ENCODE measurements around the gene SH3D19.

SH3D19 gene

GRCh38 chr4:151193414-151193813 is 132.0 kb downstream of the SH3D19 start:
- no peak for DNase-seq

- no peak for DNase-seq
Measured at GRCh38 chr4:151192556-151193235, 132.7 kb downstream of the SH3D19 start.

- DNase-seq: peak in 1 of 3 experiments; percentile 23
Measured at GRCh38 chr4:151184523-151185458, 140.6 kb downstream of the SH3D19 start.

DNA sequence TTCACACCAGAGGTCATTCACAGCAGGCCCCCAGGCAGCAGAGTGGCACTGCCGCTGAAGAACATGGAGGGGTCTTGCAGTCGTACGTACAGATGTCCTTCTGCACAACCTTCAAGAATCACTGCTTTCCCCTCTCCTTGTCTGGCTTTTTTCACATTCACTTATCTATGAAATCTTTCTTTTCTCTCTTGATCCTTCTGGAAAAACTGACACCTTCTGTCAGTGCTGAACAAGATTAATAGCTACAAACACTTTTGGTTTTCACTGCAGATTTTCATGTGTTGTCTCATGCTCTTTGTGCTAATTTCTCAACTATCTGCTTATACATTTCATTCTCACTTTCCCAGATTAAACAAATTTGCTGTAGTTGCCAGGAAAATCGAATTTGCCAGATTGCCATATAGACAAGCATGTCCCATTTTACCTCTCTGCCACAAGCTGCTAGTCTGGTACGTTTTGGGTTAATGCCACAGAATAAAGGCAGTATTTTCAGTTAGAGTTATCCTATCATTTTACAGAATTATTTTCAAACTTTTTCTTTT is 142.9 kb downstream of the SH3D19 start:
- no peak for DNase-seq

- DNase-seq: no peak
Measured at GRCh38 chr4:151176685-151177084, 148.7 kb downstream of the SH3D19 start.

DNA sequence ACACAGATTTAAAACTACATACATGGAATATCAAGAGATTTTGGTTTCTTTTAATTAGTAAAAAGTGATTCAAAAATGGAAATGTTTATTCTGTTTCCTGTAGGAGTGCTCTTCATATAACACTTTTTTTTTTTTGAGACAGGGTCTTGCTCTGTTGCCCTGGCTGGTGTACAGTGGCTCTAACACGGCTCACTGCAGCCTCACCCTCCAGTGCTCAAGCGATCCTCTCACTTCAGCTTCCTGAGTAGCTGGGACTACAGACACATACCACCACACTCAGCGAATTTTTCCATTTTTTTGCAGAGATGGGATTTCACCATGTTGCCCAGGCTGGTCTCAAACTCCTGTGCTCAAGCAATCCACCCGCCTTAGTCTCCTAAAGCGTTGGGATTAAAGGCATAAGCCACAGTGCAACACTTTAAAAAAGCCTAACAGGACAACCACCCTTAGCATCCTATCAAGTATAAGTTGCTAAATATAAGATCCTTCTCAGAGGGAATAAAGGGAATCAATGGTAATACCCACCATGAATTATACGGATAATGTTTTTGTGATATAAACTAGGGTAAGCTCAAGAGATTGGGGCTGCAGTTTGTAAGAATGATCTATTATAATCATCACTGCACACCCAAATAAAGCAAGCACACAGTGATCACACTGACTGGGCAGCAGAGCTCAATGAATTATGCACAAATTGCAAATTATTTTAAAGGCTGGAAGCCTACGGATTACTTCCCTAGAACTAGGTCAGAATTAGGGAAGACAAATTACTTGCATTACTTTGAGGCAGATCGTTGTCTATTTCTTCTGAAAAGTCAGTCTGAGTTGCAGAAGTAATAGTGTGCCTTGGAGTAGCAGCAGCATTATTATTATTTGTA is 149.4 kb downstream of the SH3D19 start:
- DNase-seq: no peak

GRCh38 chr4:151175233-151175632 is 150.2 kb downstream of the SH3D19 start:
- peak in 1 of 3 experiments; percentile 6 for DNase-seq

GRCh38 chr4:151174784-151175183 is 150.6 kb downstream of the SH3D19 start:
- DNase-seq: no peak

- no peak for DNase-seq
Measured at GRCh38 chr4:151173871-151174270, 151.5 kb downstream of the SH3D19 start.

DNA sequence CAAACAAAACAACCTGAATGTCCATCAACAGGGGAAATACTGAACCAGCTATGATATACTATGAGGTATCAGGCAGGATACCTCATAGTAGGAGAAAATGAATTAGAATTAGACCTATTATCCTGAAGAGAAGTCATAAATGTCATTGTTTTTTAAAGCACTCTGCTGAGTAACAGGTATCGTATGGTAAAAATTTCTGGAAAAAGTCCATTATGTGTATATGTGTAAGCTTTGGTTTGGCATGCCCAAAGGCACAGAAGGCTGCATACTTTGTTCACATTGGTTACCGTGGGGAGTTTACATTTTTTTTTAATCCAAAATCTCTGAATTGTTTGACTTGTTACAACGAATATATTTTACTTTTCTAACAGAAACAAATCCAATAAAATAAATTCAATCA is 155.5 kb downstream of the SH3D19 start:
- peak in 1 of 3 experiments; percentile 36 for DNase-seq

- DNase-seq: peak in 2 of 3 experiments; percentile 57 to 87
Measured at GRCh38 chr4:151169223-151169622, 156.2 kb downstream of the SH3D19 start.

DNA sequence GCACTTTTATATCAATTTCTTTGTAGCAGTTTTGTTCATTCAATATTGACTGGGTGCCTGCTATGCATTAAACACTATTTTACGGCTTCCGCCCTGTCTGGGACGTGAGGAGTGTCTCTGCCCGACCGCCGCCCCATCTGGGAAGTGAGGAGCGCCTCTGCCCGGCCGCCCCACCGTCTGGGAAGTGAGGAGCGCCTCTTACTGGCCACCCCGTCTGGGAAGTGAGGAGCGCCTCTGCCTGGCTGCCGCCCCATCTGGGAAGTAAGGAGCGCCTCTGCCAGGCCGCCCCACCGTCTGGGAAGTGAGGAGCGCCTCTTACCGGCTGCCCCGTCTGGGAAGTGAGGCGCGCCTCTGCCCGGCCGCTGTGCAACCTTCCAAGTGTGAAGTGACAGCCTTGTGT is 157.8 kb downstream of the SH3D19 start:
- no peak for DNase-seq

GRCh38 chr4:151166636-151167035 is 158.8 kb downstream of the SH3D19 start:
- DNase-seq: peak in 2 of 3 experiments; percentile 2 to 7

DNA sequence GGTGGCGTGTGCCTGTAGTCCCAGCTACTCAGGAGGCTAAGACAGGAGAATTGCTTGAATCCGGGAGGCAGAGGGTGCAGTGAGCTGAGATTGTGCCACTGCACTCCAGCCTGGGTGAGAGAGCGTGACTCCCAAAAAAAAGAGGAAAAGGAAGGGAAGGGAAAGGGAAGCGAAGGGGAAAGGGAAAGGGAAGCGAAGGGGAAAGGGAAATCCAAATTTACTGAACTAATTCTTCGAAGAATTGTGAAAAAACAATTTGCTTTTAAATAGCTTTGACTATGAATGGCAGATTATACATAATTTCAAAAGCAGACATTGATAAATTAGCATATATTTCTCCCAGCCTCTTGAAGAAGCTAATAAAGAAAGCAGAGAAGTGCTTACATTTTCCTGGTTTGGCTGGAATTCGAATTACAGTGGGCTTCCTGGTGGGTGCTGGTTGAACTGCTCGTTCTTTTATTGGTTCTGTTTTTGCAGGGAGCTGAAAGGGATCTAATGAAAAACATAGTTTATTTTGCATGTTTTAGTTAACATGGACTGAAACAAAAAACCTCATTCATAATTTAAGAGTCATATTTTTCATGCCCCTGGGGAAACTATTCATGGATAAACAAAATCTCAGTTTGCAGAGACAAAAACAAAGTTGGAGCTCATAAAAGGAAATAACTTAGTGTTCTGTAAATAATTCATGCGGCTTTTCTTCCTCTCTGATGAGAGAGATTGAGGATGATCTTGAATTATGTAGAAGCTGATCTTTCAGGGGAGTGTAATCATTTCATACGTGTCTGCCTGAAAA is 160.0 kb downstream of the SH3D19 start:
- no peak for DNase-seq

GRCh38 chr4:151163855-151164254 is 161.6 kb downstream of the SH3D19 start:
- DNase-seq: no peak

DNA sequence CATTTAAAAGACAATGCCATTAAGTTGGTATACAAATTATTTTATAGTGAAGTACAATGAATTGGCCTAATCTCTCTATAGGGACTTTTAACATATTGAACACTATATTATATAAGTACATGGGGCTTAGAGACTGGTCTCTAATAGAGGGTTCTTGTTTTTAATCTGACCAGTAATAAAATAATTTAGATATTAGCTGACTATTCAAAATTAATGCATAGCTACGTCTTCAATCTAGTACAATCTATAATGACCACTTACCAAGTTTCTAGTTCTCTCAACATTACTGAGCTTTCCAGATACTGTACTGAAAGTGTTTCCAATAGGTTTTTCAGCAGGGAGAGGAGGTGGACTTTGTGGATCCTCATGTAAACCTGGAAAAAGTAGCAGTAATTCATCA is 166.4 kb downstream of the SH3D19 start:
- DNase-seq: no peak

DNA sequence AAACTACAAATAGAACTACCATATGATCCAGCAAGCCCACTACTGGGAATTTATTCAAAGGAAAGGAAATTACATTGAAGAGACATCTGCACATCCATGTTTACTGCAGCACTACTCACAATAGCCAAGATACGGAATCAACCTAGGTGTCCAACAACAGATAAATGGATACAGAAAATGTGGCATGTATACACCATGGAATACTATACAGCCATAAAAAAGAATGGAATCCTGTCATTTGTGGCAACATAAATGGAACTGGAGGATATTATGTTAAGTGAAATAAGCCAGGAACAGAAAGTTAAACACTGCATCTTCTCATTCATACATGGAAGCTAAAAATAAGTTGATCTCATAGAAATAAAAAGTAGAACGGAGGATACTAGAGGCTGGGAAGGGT is 167.9 kb downstream of the SH3D19 start:
- no peak for DNase-seq

- DNase-seq: no peak
Measured at GRCh38 chr4:151153585-151153984, 171.8 kb downstream of the SH3D19 start.

- DNase-seq: peak in 1 of 3 experiments; percentile 27
Measured at GRCh38 chr4:151152028-151152427, 173.4 kb downstream of the SH3D19 start.

DNA sequence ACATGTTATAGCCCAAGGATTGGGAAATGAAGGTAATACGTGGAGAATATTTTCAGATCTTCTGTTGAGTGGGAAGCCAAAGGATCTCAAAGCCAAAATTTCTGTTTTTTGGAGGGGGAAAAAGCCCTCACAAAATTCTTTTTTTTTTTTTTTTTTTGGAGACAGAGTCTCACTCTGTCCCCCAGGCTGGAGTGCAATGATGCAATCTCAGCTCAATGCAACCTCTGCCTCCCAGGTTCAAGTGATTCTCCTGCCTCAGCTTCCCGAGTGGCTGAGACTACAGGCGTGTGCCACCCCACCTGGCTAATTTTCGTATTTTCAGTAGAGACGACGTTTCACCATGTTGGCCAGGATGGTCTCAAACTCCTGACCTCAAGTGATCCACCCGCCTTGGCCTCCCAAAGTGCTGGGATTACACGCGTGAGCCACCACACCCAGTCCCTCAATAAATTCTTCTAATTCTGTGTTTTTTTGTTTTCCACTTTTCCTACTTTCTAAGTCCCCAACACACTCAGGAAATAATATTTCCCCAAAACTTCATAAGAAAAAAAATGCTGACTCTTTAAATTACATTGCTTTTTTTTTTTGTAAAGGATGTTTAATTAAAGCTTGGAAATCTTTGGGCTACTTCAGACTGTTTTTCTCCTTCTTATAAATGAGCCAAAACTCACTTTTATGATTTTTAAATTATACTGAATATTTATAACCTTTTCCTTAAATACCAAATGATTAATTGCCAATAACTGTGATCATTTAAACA is 174.4 kb downstream of the SH3D19 start:
- DNase-seq: no peak

DNA sequence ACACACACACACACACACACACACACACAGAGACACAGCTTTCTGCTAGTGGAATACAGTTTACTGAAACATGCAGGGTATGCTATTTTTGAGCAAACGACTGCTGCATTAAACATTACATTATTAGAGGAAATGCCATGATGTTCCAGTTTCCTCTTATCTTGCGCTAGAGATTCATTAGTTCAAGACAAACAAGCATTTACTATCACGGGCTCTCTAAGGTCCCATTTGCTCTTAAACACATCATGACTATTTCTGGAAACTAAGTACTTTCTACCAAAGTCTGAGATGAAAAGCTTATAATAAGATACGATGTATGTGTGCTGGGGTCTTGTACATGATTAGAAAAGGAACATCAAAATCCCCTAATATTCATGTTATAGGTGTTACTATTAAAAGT is 177.1 kb downstream of the SH3D19 start:
- DNase-seq: no peak

Data from NCI-H1417 (cell line).